Upper lobe of left lung (tissue), 6 donors: Measurements from ENCODE around the gene SACM1L. TPM values are rescaled to one million over a fixed set of nuclear protein-coding genes. Genes with fewer than 3 reads are reported as not detected.

Source experiments
- ATAC-seq, 2 donors: fragments of 200-7000 bp; cut with Tn5 transposase; one replicate each; pipeline ENCODE4 v1.9.1; 2022; ENCODE audit warnings: mild to moderate bottlenecking in 2 of 2, moderate library complexity in 2 of 2; ENCODE audit not compliant: low FRiP score in 2 of 2
- DNase-seq, 2 donors: peaks; one replicate each; pipeline ENCODE4 v3.0.0-alpha.2; 2019 to 2020
- H3K27ac ChIP-seq, 4 donors: fragments of 200-600 bp; sonication (generic); one replicate each; pipeline ENCODE4 v1.5.1; 2016 to 2019
- H3K27me3 ChIP-seq, 4 donors: fragments of 200-600 bp; sonication (generic); one replicate each; pipeline ENCODE4 v1.5.1; 2017 to 2019
- H3K36me3 ChIP-seq, 4 donors: fragments of 200-600 bp; sonication (generic); one replicate each; pipeline ENCODE4 v1.5.1; 2016 to 2019
- H3K4me1 ChIP-seq, 4 donors: fragments of 200-600 bp; sonication (generic); one replicate each; pipeline ENCODE4 v1.5.1; 2018 to 2019
- H3K4me3 ChIP-seq, 4 donors: fragments of 200-600 bp; sonication (generic); one replicate each; pipeline ENCODE4 v1.5.1; 2017 to 2019; ENCODE audit warnings: mild to moderate bottlenecking in 2 of 4, moderate library complexity in 1 of 4
- H3K9me3 ChIP-seq, 4 donors: fragments of 200-600 bp; sonication (generic); one replicate each; pipeline ENCODE4 v1.5.1; 2018 to 2019
- EP300 ChIP-seq, 4 donors: sonication (generic); formaldehyde crosslinking; IDR thresholded peaks; one replicate each; pipeline ENCODE4 v1.5.1; 2017; ENCODE audit warnings: antibody characterized with exemption in 4 of 4, control low read depth in 2 of 4
- POLR2A ChIP-seq, 4 donors: fragments of 450-650 bp; IDR thresholded peaks; one replicate each; pipeline ENCODE4 v1.5.1; 2016 to 2017; ENCODE audit warnings: antibody characterized with exemption in 4 of 4, mild to moderate bottlenecking in 2 of 4
- POLR2AphosphoS5 ChIP-seq, 2 donors: sonication (generic); formaldehyde crosslinking; IDR thresholded peaks; one replicate each; pipeline ENCODE4 v1.5.1; 2017; ENCODE audit warnings: antibody characterized with exemption in 2 of 2
- whole genome bisulfite sequencing, 2 donors: methylation state at CpG; one replicate each; pipeline ENCODE4 v1.1.5; 2017 to 2018; 5-methylcytosine and 5-hydroxymethylcytosine counted together
- total RNA-seq, 6 donors: library from RNA; depleted of rRNA in 4 of 6; stranded (reverse); fragments of >200 nt in 4 of 6; gene quantifications; one replicate each; pipeline versions ENCODE4 v1.1.0 to v1.2.1, GENCODE V29; 2016 to 2021
- TF ChIP-seq, protein P1 (sequence below), 6 experiments: fragments of 450-650 bp in 4 of 6; fragments of 200-600 bp in 2 of 6; sonication (generic) in 2 of 6; IDR thresholded peaks; one replicate each; pipeline ENCODE4 v1.5.1; 2016 to 2019; ENCODE audit warnings: antibody characterized with exemption in 6 of 6
- donor health status: DM: no; HTN: no; CAD: no; lungs with moderate emphysema.
- donor health status: DM: no; HTN: yes; CAD: no; lungs with severe emphysema.

The SACM1L gene
- total RNA-seq, 6 donors from 2014 or later, result 29.9 to 102 (median 63.9) TPM

GRCh38 chr3:45771166-45771775 is 82.1 kb downstream of the SACM1L start:
- no peaks in the 10 kb centered on the region for H3K27me3 ChIP-seq
- DNase-seq, result no peak
- 91 to 95% methylated on average over 4 to 9 of the region's 9 CpGs for WGBS, 2 donors

GRCh38 chr3:45771831-45772230 is 82.6 kb downstream of the SACM1L start:
- Histone ChIP-seq H3K27me3 (no peaks in the 10 kb centered on the region), H3K9me3 (no peaks in the 10 kb centered on the region), H3K4me1 (no peaks in the 10 kb centered on the region), H3K27ac (no peak overlapping the region), H3K36me3 (no peaks in the 10 kb centered on the region), H3K4me3 (no peak overlapping the region)
- ATAC-seq (no peak), DNase-seq (no peak)
- TF ChIP-seq POLR2AphosphoS5 (IDR thresholded peaks at IDR 0.05) (no peak), EP300 (IDR thresholded peaks at IDR 0.05) (no peak), POLR2A (IDR thresholded peaks at IDR 0.05) (no peak)
- TF ChIP-seq, protein P1, sequence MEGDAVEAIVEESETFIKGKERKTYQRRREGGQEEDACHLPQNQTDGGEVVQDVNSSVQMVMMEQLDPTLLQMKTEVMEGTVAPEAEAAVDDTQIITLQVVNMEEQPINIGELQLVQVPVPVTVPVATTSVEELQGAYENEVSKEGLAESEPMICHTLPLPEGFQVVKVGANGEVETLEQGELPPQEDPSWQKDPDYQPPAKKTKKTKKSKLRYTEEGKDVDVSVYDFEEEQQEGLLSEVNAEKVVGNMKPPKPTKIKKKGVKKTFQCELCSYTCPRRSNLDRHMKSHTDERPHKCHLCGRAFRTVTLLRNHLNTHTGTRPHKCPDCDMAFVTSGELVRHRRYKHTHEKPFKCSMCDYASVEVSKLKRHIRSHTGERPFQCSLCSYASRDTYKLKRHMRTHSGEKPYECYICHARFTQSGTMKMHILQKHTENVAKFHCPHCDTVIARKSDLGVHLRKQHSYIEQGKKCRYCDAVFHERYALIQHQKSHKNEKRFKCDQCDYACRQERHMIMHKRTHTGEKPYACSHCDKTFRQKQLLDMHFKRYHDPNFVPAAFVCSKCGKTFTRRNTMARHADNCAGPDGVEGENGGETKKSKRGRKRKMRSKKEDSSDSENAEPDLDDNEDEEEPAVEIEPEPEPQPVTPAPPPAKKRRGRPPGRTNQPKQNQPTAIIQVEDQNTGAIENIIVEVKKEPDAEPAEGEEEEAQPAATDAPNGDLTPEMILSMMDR (IDR thresholded peaks at IDR 0.05), result no peak
- WGBS, 2 donors, result 64 to 94% methylated on average over 5 of the region's 5 CpGs

More at GRCh38 chr3:45771166-45771775, 82.1 kb downstream of the SACM1L start:
- no peaks in the 10 kb centered on the region for H3K36me3 ChIP-seq
- H3K4me3 ChIP-seq, result no peak overlapping the region
- H3K4me1 ChIP-seq, result no peaks in the 10 kb centered on the region
- no peaks in the 10 kb centered on the region for H3K9me3 ChIP-seq
- H3K27ac ChIP-seq, result no peak overlapping the region
- ATAC-seq, result no peak
- TF ChIP-seq, protein P1 (IDR thresholded peaks at IDR 0.05), result no peak
- no peak for TF ChIP-seq POLR2A (IDR thresholded peaks at IDR 0.05)
- TF ChIP-seq POLR2AphosphoS5 (IDR thresholded peaks at IDR 0.05), result no peak

DNA sequence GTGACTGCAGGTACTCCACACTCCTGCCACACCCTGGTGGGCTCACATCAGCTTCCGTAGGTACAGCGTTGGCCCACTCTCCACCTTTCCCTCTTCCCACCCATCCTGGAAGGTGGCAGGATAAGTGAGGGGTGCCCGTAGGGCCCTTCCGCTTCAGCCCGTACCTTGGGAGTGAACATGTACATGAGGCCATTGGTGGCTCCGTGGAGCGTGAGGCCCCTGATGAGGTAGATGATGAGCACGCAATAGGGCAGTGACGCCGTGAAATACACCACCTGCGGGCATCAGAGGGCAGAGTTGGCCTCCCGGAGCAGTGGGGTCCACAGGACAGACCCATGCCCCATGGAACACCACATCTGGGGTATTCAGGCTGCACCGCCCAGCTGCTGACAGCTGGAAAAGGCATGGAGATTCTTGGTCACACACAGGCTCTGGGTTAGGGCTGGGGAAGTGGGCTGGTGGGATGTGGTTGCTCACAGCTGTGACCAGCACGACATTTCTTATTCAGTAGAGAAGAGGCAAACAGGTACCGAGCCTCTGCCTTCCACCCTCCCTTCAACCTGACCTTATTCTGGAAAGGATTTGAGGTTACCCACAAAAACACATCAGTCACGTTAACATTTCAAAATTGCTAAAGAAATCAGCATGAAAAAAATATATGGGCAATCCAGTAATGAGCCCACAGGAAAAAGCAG is 83.3 kb downstream of the SACM1L start:
- H3K27ac ChIP-seq, result no peak overlapping the region
- WGBS, 2 donors, result 86 to 91% methylated on average over 10 to 16 of the region's 16 CpGs
- TF ChIP-seq, protein P1 (IDR thresholded peaks at IDR 0.05), result no peak
- TF ChIP-seq POLR2A (IDR thresholded peaks at IDR 0.05), result no peak
- no peak for TF ChIP-seq EP300 (IDR thresholded peaks at IDR 0.05)
- no peak for TF ChIP-seq POLR2AphosphoS5 (IDR thresholded peaks at IDR 0.05)

GRCh38 chr3:45773072-45773471 is 83.9 kb downstream of the SACM1L start:
- H3K27ac ChIP-seq, result no peak overlapping the region
- ATAC-seq, result no peak
- H3K4me3 ChIP-seq, result no peak overlapping the region
- 82% methylated on average over 5 of the region's 5 CpGs for WGBS, 2 donors
- no peaks in the 10 kb centered on the region for H3K36me3 ChIP-seq
- TF ChIP-seq POLR2A (IDR thresholded peaks at IDR 0.05) (no peak), POLR2AphosphoS5 (IDR thresholded peaks at IDR 0.05) (no peak), EP300 (IDR thresholded peaks at IDR 0.05) (no peak)
- TF ChIP-seq, protein P1 (IDR thresholded peaks at IDR 0.05), result no peak
- H3K27me3 ChIP-seq, result no peaks in the 10 kb centered on the region
- H3K4me1 ChIP-seq, result no peaks in the 10 kb centered on the region
- no peaks in the 10 kb centered on the region for H3K9me3 ChIP-seq
- DNase-seq, result no peak

More for the DNA sequence above, 83.3 kb downstream of the SACM1L start:
- Histone ChIP-seq H3K4me1 (no peaks in the 10 kb centered on the region), H3K27me3 (no peaks in the 10 kb centered on the region), H3K4me3 (no peak overlapping the region), H3K9me3 (no peaks in the 10 kb centered on the region), H3K36me3 (no peaks in the 10 kb centered on the region)
- no peak for DNase-seq
- ATAC-seq, result peak in 1 of 2 donors; percentile 7
